ENCODE data around the gene SSH2.
"Not testable (repeated sequence)": the region's sequence is repeated elsewhere in the genome, so short reads cannot be mapped to it uniquely, and the experiment has no call there.

The SSH2 gene

DNA sequence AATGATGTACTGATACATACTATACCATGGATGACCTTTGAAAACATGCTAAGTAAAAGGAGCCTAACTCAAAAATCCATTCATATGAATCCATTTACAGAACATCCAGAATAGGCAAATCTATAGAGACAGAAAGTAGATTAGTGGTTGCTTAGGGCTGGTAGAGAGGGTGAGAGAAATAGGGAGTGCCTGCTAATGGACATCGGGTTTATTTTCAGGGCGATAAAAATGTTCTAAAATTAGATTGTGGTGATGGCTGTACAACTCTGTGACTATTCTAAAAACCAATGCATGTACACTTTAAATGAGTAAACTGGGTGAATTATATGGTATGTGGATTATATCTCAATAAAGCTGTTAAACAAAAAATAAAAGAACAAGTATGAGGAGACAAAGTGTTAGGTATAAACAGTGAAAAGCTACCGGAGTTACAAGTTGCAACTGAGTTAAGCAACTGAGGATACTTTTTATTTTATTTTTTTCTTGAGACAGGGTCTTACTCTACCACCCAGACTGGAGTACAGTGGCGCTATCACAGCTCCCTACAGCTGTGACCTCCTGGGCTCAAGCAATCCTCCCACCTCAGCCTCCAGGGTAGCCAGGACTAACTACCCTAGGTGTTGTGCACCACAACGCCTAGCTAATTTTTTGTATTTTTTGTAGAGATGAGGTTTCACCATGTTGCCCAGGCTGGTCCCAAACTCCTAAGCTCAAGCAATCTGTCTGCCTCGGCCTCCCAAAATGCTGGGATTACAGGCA, 231.8 kb downstream of the SSH2 start:
- DNase-seq = no peak

DNA sequence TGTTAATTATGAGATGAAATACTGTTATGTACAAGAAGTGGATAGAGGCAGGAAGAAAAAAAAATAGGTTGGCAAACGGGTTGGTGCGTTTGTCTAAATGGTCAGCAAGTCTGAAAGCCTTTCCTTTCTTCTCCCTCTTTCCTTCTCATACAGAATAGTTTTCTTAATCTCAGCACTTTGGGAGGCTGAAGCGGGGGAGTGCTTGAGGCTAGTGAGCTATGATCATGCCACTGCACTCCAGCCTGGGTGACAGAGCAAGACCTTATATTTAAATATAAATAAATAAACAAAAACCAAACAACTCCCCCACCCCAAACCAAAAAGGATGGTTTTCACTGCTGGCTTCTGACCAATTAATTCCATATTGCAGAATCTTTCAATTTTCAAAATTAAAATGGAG, 232.7 kb downstream of the SSH2 start:
- no peak for DNase-seq

DNA sequence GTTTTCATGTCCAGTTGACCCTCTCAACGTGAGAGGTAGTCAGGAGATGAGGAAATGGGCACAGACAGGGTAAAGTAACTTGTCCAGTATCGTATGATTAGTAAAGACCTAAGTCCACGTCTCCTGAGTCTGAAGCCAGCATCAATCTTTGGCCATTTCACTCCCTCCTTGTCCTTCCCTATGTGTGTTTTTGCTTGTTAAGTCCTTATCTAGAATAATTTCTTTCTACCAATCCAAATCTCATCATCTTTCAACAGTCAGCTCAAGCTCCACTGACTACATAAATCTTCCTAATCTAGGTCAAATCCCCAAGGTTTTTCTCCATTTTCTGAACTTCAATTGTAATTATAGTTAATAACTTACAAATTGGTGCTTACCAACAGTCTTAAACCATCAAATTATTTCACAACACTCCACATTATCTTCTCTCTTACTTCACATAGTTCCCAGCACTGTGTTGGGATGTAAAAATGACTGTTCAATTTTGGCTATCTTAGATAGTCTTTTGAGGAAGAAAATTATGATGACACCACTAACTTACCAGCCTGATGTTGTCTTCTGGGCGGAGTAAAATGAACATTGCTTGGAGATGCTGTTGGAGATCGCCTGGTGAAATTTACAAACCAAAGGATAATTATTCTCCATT, 235.0 kb downstream of the SSH2 start:
- DNase-seq = no peak

DNA sequence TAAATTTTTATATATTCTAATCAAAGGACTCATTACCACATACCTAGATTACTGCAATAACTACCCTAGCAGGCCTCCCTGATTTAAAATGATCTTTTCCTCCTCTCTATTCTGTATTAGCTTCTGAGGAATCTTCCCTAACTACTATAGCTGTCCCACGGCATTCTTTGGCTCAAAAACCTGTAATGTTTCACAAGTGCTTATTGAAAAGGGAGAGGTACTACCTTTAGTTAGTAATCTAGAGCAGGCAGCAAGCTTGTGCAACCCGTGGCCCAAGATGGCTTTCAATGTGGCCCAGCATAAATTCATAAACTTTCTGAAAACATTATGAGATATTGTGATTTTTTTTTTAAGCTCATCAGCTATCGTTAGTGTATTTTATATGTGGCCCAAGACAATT, 236.3 kb downstream of the SSH2 start:
- DNase-seq = no peak

DNA sequence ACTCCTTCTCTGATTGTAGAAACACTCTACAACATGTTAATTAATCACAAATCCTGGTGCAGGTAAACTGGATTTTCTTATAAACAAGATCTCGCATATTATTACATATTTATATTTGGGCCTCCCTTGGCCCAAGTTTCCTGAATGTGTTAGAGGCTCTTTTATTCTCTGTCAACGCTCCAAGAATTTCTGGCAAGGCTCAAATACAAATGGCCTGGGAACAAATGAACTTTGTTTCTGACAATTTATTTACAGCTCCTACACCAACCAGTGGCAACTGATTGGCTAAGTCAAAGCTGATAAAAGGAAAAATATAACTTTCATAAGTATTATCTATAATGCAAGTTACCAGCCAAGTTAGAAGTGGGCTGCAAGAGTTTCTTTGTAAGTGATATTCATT, 242.4 kb downstream of the SSH2 start:
- no peak for DNase-seq

DNA sequence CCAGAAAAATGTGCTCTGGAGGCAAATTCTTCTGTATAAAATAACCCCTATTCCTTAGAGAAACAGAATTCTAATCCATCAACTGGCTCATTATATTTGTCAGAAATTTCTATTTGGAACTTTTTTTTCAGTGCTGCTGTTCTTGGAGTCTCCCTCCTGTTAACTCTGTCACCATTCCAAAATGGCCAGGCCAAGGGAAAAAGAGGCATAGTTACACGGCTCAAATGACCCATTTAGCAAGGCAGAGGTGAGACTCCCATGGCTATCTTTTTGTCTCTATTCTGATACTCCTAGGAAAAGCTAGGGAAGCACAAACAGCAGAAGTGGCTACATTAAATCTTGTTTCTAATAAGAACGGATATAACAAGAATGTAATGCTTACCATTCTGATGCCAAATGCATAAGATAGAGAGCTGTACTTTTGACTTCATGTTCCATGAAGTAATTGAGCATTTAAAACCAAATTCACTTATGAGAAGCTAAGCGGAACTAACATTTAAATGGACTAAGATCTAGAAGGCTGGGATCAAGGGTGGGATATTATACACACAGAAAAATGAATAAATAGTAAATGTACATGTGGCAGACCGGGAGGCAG, 242.9 kb downstream of the SSH2 start:
- DNase-seq = no peak

DNA sequence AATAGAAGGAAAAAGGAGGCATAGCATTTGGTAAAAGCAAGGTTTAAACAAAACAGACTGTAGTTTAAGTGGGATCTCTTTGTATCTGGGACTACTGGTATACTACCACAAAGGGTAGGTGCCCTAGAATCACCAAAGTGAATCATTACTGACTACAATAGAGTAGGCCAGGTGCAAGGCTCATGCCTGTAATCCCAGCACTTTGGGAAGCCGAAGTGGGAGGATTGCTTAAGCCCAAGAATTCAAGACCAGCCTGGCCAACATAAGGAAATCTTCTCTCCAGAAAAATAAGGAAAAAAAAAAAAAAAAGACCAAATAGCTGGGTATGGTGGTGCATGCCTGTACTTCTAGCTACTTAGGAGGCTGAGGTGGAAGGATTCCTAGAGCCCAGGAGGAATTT, 246.5 kb downstream of the SSH2 start:
- DNase-seq = no peak

DNA sequence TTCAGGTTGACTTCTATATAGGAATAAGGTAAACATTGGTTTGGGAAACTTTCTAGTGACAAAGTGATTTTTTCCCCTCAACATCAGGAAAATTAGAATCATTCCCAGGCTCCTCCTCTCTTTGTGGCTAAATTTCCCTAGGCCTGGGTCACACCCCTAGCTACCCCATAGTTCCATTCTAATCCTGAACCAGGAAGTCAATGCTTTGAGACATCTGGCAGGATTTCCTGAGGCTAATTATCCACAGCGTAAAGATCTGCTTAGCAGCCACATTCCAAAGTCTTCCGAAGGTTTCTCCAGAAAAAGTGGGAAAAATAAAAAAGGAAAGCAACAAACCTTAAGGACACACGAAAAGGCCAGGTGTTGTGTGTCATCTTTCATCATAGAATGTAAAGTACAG, 247.0 kb downstream of the SSH2 start:
- no peak for DNase-seq

DNA sequence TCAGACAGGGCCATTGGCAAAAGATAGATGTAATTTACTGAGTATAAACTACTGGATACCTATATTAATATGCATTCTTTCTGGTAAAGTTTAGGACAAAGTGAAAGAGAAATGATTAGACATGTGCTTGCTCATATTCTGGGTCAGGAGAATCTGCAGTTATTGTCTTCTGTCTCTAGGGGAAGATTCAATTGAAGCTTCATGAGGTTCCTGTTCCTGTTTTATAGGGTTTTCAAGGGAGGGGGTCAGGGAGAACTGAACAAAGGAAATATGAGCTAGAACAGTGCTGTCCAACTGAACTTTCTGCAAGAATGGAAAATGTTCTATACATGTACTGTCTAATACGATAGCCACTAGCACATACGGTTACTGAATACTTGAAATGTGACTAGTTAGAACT, 248.0 kb downstream of the SSH2 start:
- no peak for DNase-seq

DNA sequence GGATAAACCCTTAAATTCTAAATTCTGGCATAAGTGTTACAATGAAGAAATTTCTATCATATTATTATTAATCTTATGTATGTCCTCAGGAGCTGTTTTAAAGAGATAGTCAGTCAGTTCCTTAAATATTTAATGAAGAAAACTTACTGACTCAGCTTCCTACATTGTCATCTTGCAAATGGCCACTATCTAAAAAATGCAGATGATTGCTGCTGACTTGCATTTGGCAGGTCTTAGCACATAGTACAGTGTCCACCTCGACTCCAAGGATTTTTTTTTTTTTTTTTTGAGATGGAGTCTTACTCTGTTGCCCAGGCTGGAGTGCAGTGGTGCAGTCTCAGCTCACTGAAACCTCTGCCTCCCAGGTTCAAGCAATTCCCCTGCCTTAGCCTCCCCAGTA, 252.2 kb downstream of the SSH2 start:
- DNase-seq = no peak

DNA sequence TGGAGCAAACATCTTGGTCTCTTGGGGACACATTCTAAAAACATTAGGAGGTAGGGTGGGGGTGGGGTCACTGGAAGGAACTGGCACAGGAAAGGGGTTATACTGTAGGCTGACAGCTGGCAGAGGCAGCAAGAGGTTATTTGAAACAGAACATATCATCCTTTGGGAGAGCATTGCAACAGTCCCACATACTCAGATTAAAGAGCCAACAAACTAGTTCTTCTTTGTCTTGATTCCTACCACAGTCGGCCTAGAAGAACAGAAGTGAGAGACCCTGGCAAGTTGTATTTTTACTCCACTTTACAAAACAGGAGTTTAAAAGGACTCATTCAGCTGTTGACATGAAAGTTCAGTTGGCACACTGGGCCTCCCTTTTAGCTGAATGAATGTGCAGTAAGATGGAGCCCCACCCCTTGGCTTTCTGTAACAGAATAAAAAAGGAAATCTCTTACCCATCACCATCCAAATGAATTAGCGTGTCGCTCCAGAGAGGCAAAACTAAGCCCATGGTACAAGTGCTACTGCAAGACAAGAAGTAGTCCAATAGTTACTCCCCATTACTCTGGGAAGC, 252.7 kb downstream of the SSH2 start:
- DNase-seq = no peak

DNA sequence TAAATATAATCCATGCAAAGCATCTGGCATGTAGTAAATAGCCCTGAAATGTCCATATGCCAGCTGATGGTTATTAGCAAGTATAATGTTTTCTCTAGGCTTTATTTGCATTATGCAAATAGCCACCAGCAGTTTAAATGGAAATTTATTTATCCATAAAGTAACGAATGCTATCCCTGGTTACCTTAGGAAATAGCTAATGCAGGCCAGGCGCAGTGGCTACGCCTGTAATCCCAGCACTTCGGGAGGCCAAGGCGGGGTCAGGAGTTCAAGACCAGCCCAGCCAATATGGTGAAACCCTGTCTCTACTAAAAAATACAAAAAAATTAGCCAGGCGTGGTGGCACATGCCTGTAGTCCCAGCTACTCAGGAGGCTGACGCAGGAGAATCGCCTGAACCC, 254.1 kb downstream of the SSH2 start:
- not testable (repeated sequence) for DNase-seq

DNA sequence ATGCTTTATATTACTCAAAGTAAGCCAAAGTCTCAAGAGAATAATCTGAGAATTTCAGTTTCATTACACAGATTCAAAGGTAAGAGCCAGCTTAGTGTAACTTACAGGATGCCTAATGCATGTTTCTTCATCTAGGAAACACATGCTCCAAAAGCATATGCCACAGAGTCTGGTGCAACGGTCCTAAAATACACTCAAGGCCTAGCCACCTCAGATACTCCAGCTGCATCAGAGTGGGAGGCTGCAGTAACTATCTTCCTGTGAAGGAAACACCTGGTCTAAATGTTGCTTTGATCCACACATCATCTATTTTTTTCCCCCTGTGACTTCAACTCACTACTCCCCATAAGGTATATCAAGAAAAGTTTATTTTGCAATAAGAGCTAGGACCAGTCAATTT, 255.7 kb downstream of the SSH2 start:
- peak in 1 of 2 experiments; percentile 2 for DNase-seq

DNA sequence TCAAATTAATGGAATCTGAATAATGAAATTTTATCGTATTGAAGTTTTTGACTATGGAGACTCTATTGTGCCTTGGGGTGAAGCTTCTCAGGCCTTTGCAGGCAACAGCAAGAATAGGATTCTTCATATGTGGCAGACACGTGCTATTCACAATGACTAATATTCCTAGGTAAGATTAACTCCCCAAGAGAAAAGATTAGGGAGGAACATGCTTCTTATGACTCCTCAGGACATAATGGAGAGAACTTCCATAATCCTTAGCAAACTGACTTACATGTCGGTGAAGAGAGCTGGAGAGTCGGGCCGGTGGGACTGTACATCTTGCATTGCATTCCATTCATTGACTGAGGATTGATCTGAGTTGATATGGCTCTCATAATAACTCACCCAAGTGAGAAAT, 258.4 kb downstream of the SSH2 start:
- DNase-seq = no peak

DNA sequence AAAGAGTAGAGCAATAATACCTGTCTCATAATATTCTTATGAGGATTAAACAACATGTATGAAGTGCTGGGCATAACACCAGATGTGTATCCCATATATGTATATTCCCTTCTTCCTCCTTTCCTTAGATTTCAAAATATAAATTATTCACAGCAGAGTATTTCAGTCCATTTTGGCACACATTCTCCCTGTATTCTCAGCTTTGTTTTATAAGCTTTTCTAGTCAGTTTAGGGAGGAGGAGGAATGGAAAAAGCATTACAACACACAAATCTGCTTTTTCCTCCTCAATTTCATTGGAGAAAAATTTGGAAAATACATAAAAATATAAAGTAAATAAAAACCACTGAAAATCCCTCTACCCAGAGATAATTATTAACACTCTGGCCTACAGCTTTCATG, 260.8 kb downstream of the SSH2 start:
- DNase-seq = no peak

DNA sequence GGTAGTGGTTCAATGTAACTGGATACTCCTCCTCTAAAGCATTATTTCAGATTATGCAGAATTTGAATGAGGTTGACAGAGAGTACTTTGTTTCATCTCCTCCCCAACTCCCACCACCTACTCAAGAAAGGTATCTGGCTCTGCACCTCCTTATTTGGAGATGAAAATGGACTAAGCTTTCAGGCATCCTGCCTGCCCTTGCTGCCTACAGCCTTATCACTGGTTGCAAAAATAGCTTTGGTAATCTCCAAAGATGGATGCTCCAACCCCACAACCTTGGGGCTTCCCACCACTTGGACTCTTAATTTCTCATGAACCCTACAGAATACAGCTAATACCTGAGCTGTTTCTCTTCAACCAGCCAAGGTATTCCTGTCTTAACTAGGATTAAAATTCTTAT, 262.1 kb downstream of the SSH2 start:
- no peak for DNase-seq

DNA sequence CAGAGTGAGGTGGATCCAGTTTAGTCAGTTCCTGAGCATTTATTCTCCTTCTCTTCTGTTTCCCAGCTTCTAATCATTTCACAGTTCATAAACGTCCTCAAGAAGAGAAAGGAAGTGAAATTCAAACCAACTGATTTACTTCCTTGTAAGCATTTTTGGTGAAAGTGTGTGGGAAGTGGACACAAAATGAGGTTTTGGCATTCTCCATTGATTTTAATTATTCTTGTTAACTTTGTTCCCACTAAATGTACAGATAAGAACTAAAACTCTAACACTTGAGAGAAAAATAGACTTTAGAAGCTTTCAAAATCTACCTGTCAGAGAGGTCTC, 264.6 kb downstream of the SSH2 start:
- no peak for DNase-seq

DNA sequence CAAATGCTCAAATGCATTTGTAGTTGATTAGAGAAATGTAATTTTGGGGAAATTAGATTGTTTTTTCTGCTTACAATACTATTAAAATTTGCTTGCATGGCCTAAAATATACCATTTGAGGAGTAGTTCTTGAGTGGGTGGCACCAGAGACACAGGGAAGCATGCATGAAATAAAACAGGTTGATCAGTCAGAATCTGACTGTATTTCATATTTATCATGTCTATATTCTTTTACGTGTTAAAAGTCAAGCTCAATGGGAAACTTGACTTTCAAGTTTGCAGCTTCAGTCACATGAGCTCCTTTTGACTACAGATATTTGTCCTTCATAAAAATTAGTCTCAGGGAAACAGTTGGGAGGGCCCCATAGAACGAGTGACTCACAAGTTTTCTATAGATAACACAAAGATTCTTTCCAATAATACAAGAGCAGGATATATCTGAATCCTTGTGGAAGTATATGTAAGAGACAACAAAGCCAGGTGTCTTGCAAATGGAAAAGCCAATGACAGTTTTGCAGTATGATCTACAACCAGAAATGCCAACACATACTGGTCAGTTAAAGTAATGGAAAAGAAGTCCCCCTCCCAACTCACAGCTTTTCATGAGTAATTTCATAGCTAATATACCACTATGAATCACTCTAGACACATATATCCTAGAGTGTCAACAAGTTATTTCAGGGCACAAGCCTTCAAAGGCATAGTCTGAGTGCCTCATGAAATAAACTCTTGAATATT, 265.1 kb downstream of the SSH2 start:
- no peak for DNase-seq

DNA sequence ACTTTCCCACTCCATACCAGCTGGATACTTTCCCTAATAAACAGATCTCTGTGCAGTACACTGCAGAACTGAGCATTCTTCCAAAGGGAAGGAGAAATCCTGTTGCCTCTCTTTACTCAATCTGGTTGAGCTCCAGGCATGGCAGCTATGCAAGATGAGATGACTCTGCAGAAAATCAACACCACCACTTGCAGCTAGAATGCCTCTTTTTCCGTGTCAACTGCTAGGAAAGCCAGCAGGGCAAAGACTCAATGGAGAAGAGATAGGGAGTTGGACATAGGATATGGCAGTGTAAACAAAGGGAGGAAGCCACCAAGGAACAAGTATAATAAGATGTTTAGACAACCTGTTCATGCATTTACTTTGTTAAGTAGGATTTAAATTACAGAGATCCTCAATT, 266.9 kb downstream of the SSH2 start:
- no peak for DNase-seq

DNA sequence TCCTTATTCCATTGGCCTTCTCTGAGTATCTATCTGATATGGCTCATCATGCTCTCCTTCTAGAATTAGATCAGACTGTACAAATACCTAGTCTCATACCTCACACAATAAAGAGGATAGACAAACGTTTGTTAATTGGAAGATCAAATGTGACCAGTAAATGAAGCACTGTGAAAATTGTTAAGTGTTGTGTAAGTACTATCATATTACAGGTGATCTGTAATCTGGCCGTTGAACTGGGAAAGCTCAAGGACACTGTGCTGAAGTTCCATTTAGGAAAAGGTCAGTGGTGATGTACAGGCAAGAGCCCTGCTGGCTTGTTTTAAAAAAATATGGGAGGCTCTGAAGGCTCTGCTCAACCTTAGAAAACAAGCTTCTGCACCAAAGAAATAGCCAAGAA, 268.8 kb downstream of the SSH2 start:
- no peak for DNase-seq

DNA sequence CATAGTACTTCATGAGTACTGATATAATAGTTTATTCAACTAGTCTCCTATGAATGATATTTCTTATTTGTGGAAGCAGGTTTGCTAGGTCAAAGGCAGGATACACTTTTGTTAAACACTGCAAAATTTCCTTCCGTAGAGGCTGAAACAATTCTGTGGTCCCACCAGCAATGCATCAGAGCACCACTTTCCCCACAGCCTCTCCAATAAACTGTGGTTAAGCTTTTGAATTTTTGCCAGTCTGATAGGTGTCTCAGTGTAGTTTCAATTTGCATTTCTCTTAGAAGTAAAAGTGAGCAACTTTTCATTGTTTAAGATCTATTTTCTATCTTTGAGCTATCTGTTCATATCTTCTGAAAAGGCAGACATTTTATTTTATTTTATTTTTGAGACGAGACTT, 270.9 kb downstream of the SSH2 start:
- DNase-seq = no peak

DNA sequence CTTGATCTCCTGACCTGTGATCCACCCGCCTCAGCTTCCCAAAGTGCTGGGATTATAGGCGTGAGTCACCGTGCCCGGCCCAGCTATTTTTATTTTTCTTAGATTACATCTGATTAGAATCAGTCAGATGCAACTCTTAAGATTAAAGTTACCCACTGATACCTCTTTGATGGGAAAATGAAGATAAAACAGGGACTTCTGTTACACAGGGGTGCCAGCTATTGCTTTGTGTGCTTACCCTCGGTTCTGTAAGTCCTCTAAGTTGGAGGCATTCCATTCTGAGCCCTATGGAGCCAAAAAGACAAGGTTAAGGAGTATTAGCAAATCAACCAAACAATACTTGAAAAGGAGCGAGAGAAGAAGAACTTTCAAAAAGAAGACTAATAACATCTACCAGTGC, 274.7 kb downstream of the SSH2 start:
- DNase-seq = no peak

DNA sequence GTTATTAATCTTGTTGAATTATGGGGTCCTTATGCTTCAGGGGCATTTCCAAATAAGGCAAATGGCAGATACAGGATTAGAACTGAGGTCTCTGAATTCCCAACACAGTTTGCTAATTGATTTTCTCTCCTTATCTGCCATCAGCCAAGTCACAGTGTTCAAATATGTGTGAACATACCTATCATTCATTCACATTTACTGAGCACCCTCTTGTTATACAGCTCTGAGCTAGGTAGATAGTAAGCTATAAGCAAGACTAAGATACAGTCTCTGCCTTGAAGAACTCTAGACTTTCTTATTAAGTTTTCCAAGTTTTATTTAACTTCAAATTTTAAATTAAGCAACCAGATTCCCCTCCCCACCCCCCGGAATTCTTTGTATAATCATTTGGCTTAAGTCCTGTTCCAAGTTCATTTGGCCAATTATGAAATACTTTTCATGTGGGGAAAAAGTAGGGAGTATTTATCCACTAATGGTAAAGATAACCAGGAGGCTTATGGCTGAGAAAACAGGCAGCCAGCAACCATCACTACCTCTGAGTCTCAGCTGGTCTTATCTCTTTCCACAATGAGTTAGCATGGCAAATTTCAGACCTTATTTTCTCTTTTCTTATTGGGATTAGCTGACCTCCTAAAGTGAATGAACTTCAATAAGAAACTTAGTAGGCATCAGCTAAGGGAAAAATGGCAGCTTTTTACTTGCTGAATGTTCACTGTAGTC, 275.9 kb downstream of the SSH2 start:
- DNase-seq = no peak

Measured in stimulated activated CD4-positive, alpha-beta T cell treated with anti-CD3 and anti-CD28 coated beads, Interleukin-4, amount 100 ng/mL, for 4 hours (primary cell).